ENCODE data around the gene CCNF.

CCNF gene

GRCh38 chr16:2456551-2457153, 27.4 kb downstream of the CCNF start:
- no peak overlapping the region for H3K9ac ChIP-seq (ENCODE audit: low read depth in 1 of 2, low read length in 2 of 2)
- H3K4me1 ChIP-seq (ENCODE audit: control insufficient read depth in 2 of 2, insufficient read depth in 2 of 2, low read length in 2 of 2): peaks cover 4 to 10% of the 10 kb centered on the region in 2 donors
- H3K27ac ChIP-seq (ENCODE audit: low read depth in 2 of 2, low read length in 2 of 2): no peak overlapping the region
- H3K9me3 ChIP-seq (ENCODE audit: control insufficient read depth in 2 of 2, low read length in 2 of 2): no peaks in the 10 kb centered on the region
- H3K27me3 ChIP-seq (ENCODE audit: control insufficient read depth in 2 of 2, insufficient read depth in 2 of 2, low read length in 2 of 2): no peaks in the 10 kb centered on the region
- no peak overlapping the region for H3K4me3 ChIP-seq (ENCODE audit: low read length in 2 of 2)
- H3K36me3 ChIP-seq (ENCODE audit: control insufficient read depth in 2 of 2, insufficient read depth in 2 of 2, low read length in 2 of 2): peaks cover 3 to 9% of the 10 kb centered on the region in 2 donors

- peaks cover 4 to 10% of the 10 kb centered on the region in 2 donors for H3K4me1 ChIP-seq (ENCODE audit: control insufficient read depth in 2 of 2, insufficient read depth in 2 of 2, low read length in 2 of 2)
- H3K36me3 ChIP-seq (ENCODE audit: control insufficient read depth in 2 of 2, insufficient read depth in 2 of 2, low read length in 2 of 2): peaks cover 3 to 9% of the 10 kb centered on the region in 2 donors
- no peaks in the 10 kb centered on the region for H3K27me3 ChIP-seq (ENCODE audit: control insufficient read depth in 2 of 2, insufficient read depth in 2 of 2, low read length in 2 of 2)
- H3K9me3 ChIP-seq (ENCODE audit: control insufficient read depth in 2 of 2, low read length in 2 of 2): no peaks in the 10 kb centered on the region
- no peak overlapping the region for H3K4me3 ChIP-seq (ENCODE audit: low read length in 2 of 2)
- no peak overlapping the region for H3K27ac ChIP-seq (ENCODE audit: low read depth in 2 of 2, low read length in 2 of 2)
- no peak overlapping the region for H3K9ac ChIP-seq (ENCODE audit: low read depth in 1 of 2, low read length in 2 of 2)
These were observed 28.0 kb downstream of the CCNF start for GRCh38 chr16:2457267-2457666.

GRCh38 chr16:2457946-2458345, 28.7 kb downstream of the CCNF start:
- Histone ChIP-seq H3K27me3 (ENCODE audit: control insufficient read depth in 2 of 2, insufficient read depth in 2 of 2, low read length in 2 of 2) (no peaks in the 10 kb centered on the region), H3K9ac (ENCODE audit: low read depth in 1 of 2, low read length in 2 of 2) (no peak overlapping the region), H3K9me3 (ENCODE audit: control insufficient read depth in 2 of 2, low read length in 2 of 2) (no peaks in the 10 kb centered on the region), H3K36me3 (ENCODE audit: control insufficient read depth in 2 of 2, insufficient read depth in 2 of 2, low read length in 2 of 2) (peaks cover 3 to 4% of the 10 kb centered on the region in 2 donors), H3K4me1 (ENCODE audit: control insufficient read depth in 2 of 2, insufficient read depth in 2 of 2, low read length in 2 of 2) (peaks cover 4 to 10% of the 10 kb centered on the region in 2 donors), H3K27ac (ENCODE audit: low read depth in 2 of 2, low read length in 2 of 2) (no peak overlapping the region), H3K4me3 (ENCODE audit: low read length in 2 of 2) (no peak overlapping the region)

GRCh38 chr16:2458887-2459646, 29.8 kb downstream of the CCNF start:
- H3K9ac ChIP-seq (ENCODE audit: low read depth in 1 of 2, low read length in 2 of 2): peak overlapping the region; percentile 60 to 76
- peak overlapping the region in 1 of 2 donors; percentile 16 for H3K27ac ChIP-seq (ENCODE audit: low read depth in 2 of 2, low read length in 2 of 2)
- H3K9me3 ChIP-seq (ENCODE audit: control insufficient read depth in 2 of 2, low read length in 2 of 2): no peaks in the 10 kb centered on the region
- H3K27me3 ChIP-seq (ENCODE audit: control insufficient read depth in 2 of 2, insufficient read depth in 2 of 2, low read length in 2 of 2): no peaks in the 10 kb centered on the region
- peak overlapping the region; percentile 70 to 77 for H3K4me3 ChIP-seq (ENCODE audit: low read length in 2 of 2)
- H3K36me3 ChIP-seq (ENCODE audit: control insufficient read depth in 2 of 2, insufficient read depth in 2 of 2, low read length in 2 of 2): peaks cover 0 to 4% of the 10 kb centered on the region in 2 donors
- peaks cover 4 to 10% of the 10 kb centered on the region in 2 donors for H3K4me1 ChIP-seq (ENCODE audit: control insufficient read depth in 2 of 2, insufficient read depth in 2 of 2, low read length in 2 of 2)

- peaks cover 0 to 4% of the 10 kb centered on the region in 2 donors for H3K36me3 ChIP-seq (ENCODE audit: control insufficient read depth in 2 of 2, insufficient read depth in 2 of 2, low read length in 2 of 2)
- H3K4me1 ChIP-seq (ENCODE audit: control insufficient read depth in 2 of 2, insufficient read depth in 2 of 2, low read length in 2 of 2): peaks cover 4 to 10% of the 10 kb centered on the region in 2 donors
- peak within 1 kb of the TSS in 1 of 2 donors; percentile 16 for H3K27ac ChIP-seq (ENCODE audit: low read depth in 2 of 2, low read length in 2 of 2)
- H3K9ac ChIP-seq (ENCODE audit: low read depth in 1 of 2, low read length in 2 of 2): peak within 1 kb of the TSS; percentile 60 to 76
- peak within 1 kb of the TSS; percentile 70 to 77 for H3K4me3 ChIP-seq (ENCODE audit: low read length in 2 of 2)
- H3K27me3 ChIP-seq (ENCODE audit: control insufficient read depth in 2 of 2, insufficient read depth in 2 of 2, low read length in 2 of 2): no peaks in the 10 kb centered on the region
- no peaks in the 10 kb centered on the region for H3K9me3 ChIP-seq (ENCODE audit: control insufficient read depth in 2 of 2, low read length in 2 of 2)
These were observed 30.6 kb downstream of the CCNF start, which contains the start of gene TEDC2 for GRCh38 chr16:2459647-2460390. TSS of gene TEDC2 (plus strand) at chr16:2460109. CDS start at chr16:2460145, 36 bp downstream.

- H3K36me3 ChIP-seq (ENCODE audit: control insufficient read depth in 2 of 2, insufficient read depth in 2 of 2, low read length in 2 of 2): peaks cover 0 to 4% of the 10 kb centered on the region in 2 donors
- no peaks in the 10 kb centered on the region for H3K27me3 ChIP-seq (ENCODE audit: control insufficient read depth in 2 of 2, insufficient read depth in 2 of 2, low read length in 2 of 2)
- peak overlapping the region; percentile 56 to 70 for H3K4me3 ChIP-seq (ENCODE audit: low read length in 2 of 2)
- no peak overlapping the region for H3K9ac ChIP-seq (ENCODE audit: low read depth in 1 of 2, low read length in 2 of 2)
- no peaks in the 10 kb centered on the region for H3K9me3 ChIP-seq (ENCODE audit: control insufficient read depth in 2 of 2, low read length in 2 of 2)
- H3K27ac ChIP-seq (ENCODE audit: low read depth in 2 of 2, low read length in 2 of 2): no peak overlapping the region
- H3K4me1 ChIP-seq (ENCODE audit: control insufficient read depth in 2 of 2, insufficient read depth in 2 of 2, low read length in 2 of 2): peaks cover 4 to 10% of the 10 kb centered on the region in 2 donors
These were observed 31.1 kb downstream of the CCNF start for GRCh38 chr16:2460391-2460713.

- Histone ChIP-seq H3K9me3 (ENCODE audit: control insufficient read depth in 2 of 2, low read length in 2 of 2) (no peaks in the 10 kb centered on the region), H3K9ac (ENCODE audit: low read depth in 1 of 2, low read length in 2 of 2) (no peak overlapping the region), H3K4me3 (ENCODE audit: low read length in 2 of 2) (no peak overlapping the region), H3K27ac (ENCODE audit: low read depth in 2 of 2, low read length in 2 of 2) (no peak overlapping the region), H3K4me1 (ENCODE audit: control insufficient read depth in 2 of 2, insufficient read depth in 2 of 2, low read length in 2 of 2) (peaks cover 4 to 10% of the 10 kb centered on the region in 2 donors), H3K36me3 (ENCODE audit: control insufficient read depth in 2 of 2, insufficient read depth in 2 of 2, low read length in 2 of 2) (peaks cover 0 to 4% of the 10 kb centered on the region in 2 donors), H3K27me3 (ENCODE audit: control insufficient read depth in 2 of 2, insufficient read depth in 2 of 2, low read length in 2 of 2) (no peaks in the 10 kb centered on the region)
These were observed 31.7 kb downstream of the CCNF start for GRCh38 chr16:2460916-2461315.

- no peaks in the 10 kb centered on the region for H3K27me3 ChIP-seq (ENCODE audit: control insufficient read depth in 2 of 2, insufficient read depth in 2 of 2, low read length in 2 of 2)
- no peaks in the 10 kb centered on the region for H3K9me3 ChIP-seq (ENCODE audit: control insufficient read depth in 2 of 2, low read length in 2 of 2)
- no peak overlapping the region for H3K4me3 ChIP-seq (ENCODE audit: low read length in 2 of 2)
- H3K4me1 ChIP-seq (ENCODE audit: control insufficient read depth in 2 of 2, insufficient read depth in 2 of 2, low read length in 2 of 2): peaks cover 4 to 11% of the 10 kb centered on the region in 2 donors
- H3K36me3 ChIP-seq (ENCODE audit: control insufficient read depth in 2 of 2, insufficient read depth in 2 of 2, low read length in 2 of 2): no peaks in the 10 kb centered on the region
- no peak overlapping the region for H3K9ac ChIP-seq (ENCODE audit: low read depth in 1 of 2, low read length in 2 of 2)
- no peak overlapping the region for H3K27ac ChIP-seq (ENCODE audit: low read depth in 2 of 2, low read length in 2 of 2)
These were observed 33.0 kb downstream of the CCNF start for GRCh38 chr16:2462031-2462866.

GRCh38 chr16:2464333-2464732, 35.1 kb downstream of the CCNF start:
- Histone ChIP-seq H3K9ac (ENCODE audit: low read depth in 1 of 2, low read length in 2 of 2) (no peak overlapping the region), H3K27me3 (ENCODE audit: control insufficient read depth in 2 of 2, insufficient read depth in 2 of 2, low read length in 2 of 2) (peaks cover 6 to 9% of the 10 kb centered on the region in 2 donors), H3K4me1 (ENCODE audit: control insufficient read depth in 2 of 2, insufficient read depth in 2 of 2, low read length in 2 of 2) (peaks cover 15 to 19% of the 10 kb centered on the region in 2 donors), H3K36me3 (ENCODE audit: control insufficient read depth in 2 of 2, insufficient read depth in 2 of 2, low read length in 2 of 2) (no peaks in the 10 kb centered on the region), H3K27ac (ENCODE audit: low read depth in 2 of 2, low read length in 2 of 2) (no peak overlapping the region), H3K4me3 (ENCODE audit: low read length in 2 of 2) (no peak overlapping the region), H3K9me3 (ENCODE audit: control insufficient read depth in 2 of 2, low read length in 2 of 2) (no peaks in the 10 kb centered on the region)

All from mucosa of rectum (tissue), 2 donors.